ENCODE results near the gene MRPL45. TPM values are rescaled to one million over a fixed set of nuclear protein-coding genes. Genes with fewer than 3 reads are reported as not detected.
"Not testable (repeated sequence)": the region's sequence is repeated elsewhere in the genome, so short reads cannot be mapped to it uniquely, and the experiment has no call there.

Gene MRPL45
- total and polyA plus RNA-seq, 10 of the 15 experiments (the other 5 are each of a cell fraction or from before 2014, with no cell fraction given): 37.5 to 128 (median 59.6) TPM

DNA sequence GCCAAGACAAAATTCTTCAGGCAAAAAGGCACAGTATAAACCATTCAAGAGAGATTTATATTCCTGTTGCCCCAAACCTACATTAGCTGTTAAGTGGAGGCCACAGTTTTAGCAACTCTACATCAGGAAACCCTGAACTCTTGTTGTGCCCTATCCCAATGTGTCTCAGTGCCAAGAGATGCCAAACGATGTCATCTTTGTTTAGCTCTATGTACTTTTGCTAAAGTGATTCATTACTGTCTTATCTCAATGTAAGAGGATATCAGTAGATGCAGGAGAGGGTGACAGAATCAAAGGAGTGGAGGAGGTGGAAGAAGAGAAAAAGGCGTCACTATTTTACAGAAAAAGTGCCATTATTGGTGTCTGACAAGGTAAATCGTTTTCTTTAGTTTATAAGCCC lies 28.8 kb upstream of the MRPL45 start:
- H3K4me2 ChIP-seq (ENCODE audit: control insufficient read depth, insufficient read depth); ATAC-seq; intact Hi-C loops (cut with micrococcal nuclease; ENCODE audit: unreplicated experiment); SMC1A ChIA-PET (ENCODE audit: uncharacterized antibody, unreplicated experiment); H3K4me3 ChIP-seq; DNase-seq (ENCODE audit: low read depth, low spot score); H2AFZ ChIP-seq (ENCODE audit: control insufficient read depth, low read depth, low read length); H3K36me3 ChIP-seq (ENCODE audit: control insufficient read depth in 2 of 2, insufficient read depth in 2 of 2, low read length in 1 of 2); H3K79me2 ChIP-seq (ENCODE audit: control insufficient read depth, insufficient read depth, low read length); in situ Hi-C loops (cut with MboI); RAD21 ChIA-PET (ENCODE audit: unreplicated experiment); POLR2A ChIA-PET; H3K9ac ChIP-seq (ENCODE audit: control insufficient read depth, insufficient read depth, low read length); H3K4me1 ChIP-seq (ENCODE audit: control insufficient read depth, insufficient read depth, low read length); H3K27me3 ChIP-seq (replicated peaks in 1 of 2; ENCODE audit: control insufficient read depth in 2 of 2, insufficient read depth in 2 of 2, low read length in 1 of 2); H3K9me3 ChIP-seq (replicated peaks; ENCODE audit: control insufficient read depth, insufficient read depth, low read length); CTCF ChIA-PET; H3K27ac ChIP-seq (ENCODE audit: control insufficient read depth, insufficient read depth); FAIRE-seq; BruUV-seq (replicated peaks); H4K20me1 ChIP-seq (ENCODE audit: control insufficient read depth, insufficient read depth): not testable (repeated sequence)
- 25% methylated on average over 2 of the region's 3 CpGs for WGBS (ENCODE audit: insufficient coverage, insufficient replicate concordance, low lambda C conversion rate, missing lambda C conversion rate)

GRCh38 chr17:38269045-38269444 lies 27.9 kb upstream of the MRPL45 start:
- in situ Hi-C loops (cut with MboI); RAD21 ChIA-PET (ENCODE audit: unreplicated experiment); H4K20me1 ChIP-seq (ENCODE audit: control insufficient read depth, insufficient read depth); H3K9me3 ChIP-seq (replicated peaks; ENCODE audit: control insufficient read depth, insufficient read depth, low read length); DNase-seq (ENCODE audit: low read depth, low spot score); H3K9ac ChIP-seq (ENCODE audit: control insufficient read depth, insufficient read depth, low read length); POLR2A ChIA-PET; H3K79me2 ChIP-seq (ENCODE audit: control insufficient read depth, insufficient read depth, low read length); CTCF ChIA-PET; FAIRE-seq; H3K27me3 ChIP-seq (replicated peaks in 1 of 2; ENCODE audit: control insufficient read depth in 2 of 2, insufficient read depth in 2 of 2, low read length in 1 of 2); ATAC-seq; H3K4me2 ChIP-seq (ENCODE audit: control insufficient read depth, insufficient read depth); intact Hi-C loops (cut with micrococcal nuclease; ENCODE audit: unreplicated experiment); H3K27ac ChIP-seq (ENCODE audit: control insufficient read depth, insufficient read depth); H3K4me1 ChIP-seq (ENCODE audit: control insufficient read depth, insufficient read depth, low read length); H3K36me3 ChIP-seq (ENCODE audit: control insufficient read depth in 2 of 2, insufficient read depth in 2 of 2, low read length in 1 of 2); H3K4me3 ChIP-seq; SMC1A ChIA-PET (ENCODE audit: uncharacterized antibody, unreplicated experiment); H2AFZ ChIP-seq (ENCODE audit: control insufficient read depth, low read depth, low read length); BruUV-seq (replicated peaks): not testable (repeated sequence)
- WGBS (ENCODE audit: insufficient coverage, insufficient replicate concordance, low lambda C conversion rate, missing lambda C conversion rate): 0% methylated on average over 1 of the region's 1 CpG

DNA sequence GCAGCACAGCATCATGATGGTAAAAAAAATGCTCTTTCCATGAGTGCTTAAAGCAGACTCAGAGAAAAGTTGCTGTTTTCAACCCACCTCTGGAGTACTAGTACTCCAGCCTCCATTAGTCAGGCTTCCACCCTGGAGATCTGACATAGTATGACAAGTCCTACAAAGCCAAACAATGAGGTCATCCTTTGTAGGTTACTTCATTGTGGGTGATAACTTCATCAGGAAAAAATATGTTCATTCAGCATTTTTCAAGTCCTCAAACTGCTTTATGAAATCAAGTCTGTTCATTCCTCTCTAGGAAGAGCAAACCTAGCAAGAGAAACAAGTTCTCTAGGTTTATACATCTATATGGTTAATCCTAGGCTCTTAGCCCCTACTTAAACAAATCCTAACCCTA lies 27.4 kb upstream of the MRPL45 start:
- H3K9ac ChIP-seq (ENCODE audit: control insufficient read depth, insufficient read depth, low read length); DNase-seq (ENCODE audit: low read depth, low spot score); H3K36me3 ChIP-seq (ENCODE audit: control insufficient read depth in 2 of 2, insufficient read depth in 2 of 2, low read length in 1 of 2); SMC1A ChIA-PET (ENCODE audit: uncharacterized antibody, unreplicated experiment); H4K20me1 ChIP-seq (ENCODE audit: control insufficient read depth, insufficient read depth); H3K4me1 ChIP-seq (ENCODE audit: control insufficient read depth, insufficient read depth, low read length); H3K9me3 ChIP-seq (replicated peaks; ENCODE audit: control insufficient read depth, insufficient read depth, low read length); H3K4me3 ChIP-seq; H3K27me3 ChIP-seq (replicated peaks in 1 of 2; ENCODE audit: control insufficient read depth in 2 of 2, insufficient read depth in 2 of 2, low read length in 1 of 2); H3K27ac ChIP-seq (ENCODE audit: control insufficient read depth, insufficient read depth); BruUV-seq (replicated peaks); intact Hi-C loops (cut with micrococcal nuclease; ENCODE audit: unreplicated experiment); CTCF ChIA-PET; H3K4me2 ChIP-seq (ENCODE audit: control insufficient read depth, insufficient read depth); H2AFZ ChIP-seq (ENCODE audit: control insufficient read depth, low read depth, low read length); FAIRE-seq; POLR2A ChIA-PET; H3K79me2 ChIP-seq (ENCODE audit: control insufficient read depth, insufficient read depth, low read length); in situ Hi-C loops (cut with MboI); RAD21 ChIA-PET (ENCODE audit: unreplicated experiment); ATAC-seq: not testable (repeated sequence)

DNA sequence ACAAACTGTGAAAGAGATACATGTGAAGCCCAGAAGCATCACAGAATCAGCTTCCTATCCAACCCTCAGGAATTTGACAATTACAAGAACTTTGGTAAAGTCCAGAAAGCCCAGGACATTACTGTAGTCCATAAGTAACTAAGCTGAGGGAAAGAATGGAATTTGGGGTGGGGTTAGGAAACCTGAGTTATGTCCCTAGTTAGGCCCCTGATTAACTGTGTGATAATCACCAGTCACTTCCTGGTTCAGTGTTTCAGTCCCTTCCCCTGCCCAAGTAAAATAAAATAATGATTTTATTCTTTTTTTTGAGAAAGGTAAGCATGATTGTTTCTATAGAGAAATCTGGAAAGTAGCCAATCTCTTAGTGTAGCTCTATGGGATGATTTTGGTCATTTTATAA lies 11.0 kb upstream of the MRPL45 start:
- RAD21 ChIA-PET (ENCODE audit: unreplicated experiment); POLR2A ChIA-PET: not testable (repeated sequence)

More for the DNA sequence above, 11.0 kb upstream of the MRPL45 start:
- H3K27ac ChIP-seq (ENCODE audit: control insufficient read depth, insufficient read depth); SMC1A ChIA-PET (ENCODE audit: uncharacterized antibody, unreplicated experiment); H3K27me3 ChIP-seq (replicated peaks in 1 of 2; ENCODE audit: control insufficient read depth in 2 of 2, insufficient read depth in 2 of 2, low read length in 1 of 2); BruUV-seq (replicated peaks); CTCF ChIA-PET; H3K4me1 ChIP-seq (ENCODE audit: control insufficient read depth, insufficient read depth, low read length); H3K4me3 ChIP-seq; H4K20me1 ChIP-seq (ENCODE audit: control insufficient read depth, insufficient read depth); H2AFZ ChIP-seq (ENCODE audit: control insufficient read depth, low read depth, low read length); H3K9me3 ChIP-seq (replicated peaks; ENCODE audit: control insufficient read depth, insufficient read depth, low read length); H3K4me2 ChIP-seq (ENCODE audit: control insufficient read depth, insufficient read depth); DNase-seq (ENCODE audit: low read depth, low spot score); in situ Hi-C loops (cut with MboI); FAIRE-seq; intact Hi-C loops (cut with micrococcal nuclease; ENCODE audit: unreplicated experiment); H3K36me3 ChIP-seq (ENCODE audit: control insufficient read depth in 2 of 2, insufficient read depth in 2 of 2, low read length in 1 of 2); H3K9ac ChIP-seq (ENCODE audit: control insufficient read depth, insufficient read depth, low read length); H3K79me2 ChIP-seq (ENCODE audit: control insufficient read depth, insufficient read depth, low read length): not testable (repeated sequence)
- ATAC-seq: 0 out of 3 replicates have a peak, but pooled peaks have one; percentile 17

All from GM12878 (cell line).